Right lobe of liver (tissue), 4 donors: ENCODE data around the gene MMS19.

ENCODE experiments used
- CTCF ChIP-seq, 4 donors: fragments of 200-600 bp in 3 of 4; fragments of 450-650 bp in 1 of 4; IDR thresholded peaks; one replicate each; pipeline versions ENCODE4 v1.5.1 to v1.8.0; 2016 to 2022; ENCODE audit warnings: antibody characterized with exemption in 4 of 4, mild to moderate bottlenecking in 2 of 4
- POLR2A ChIP-seq: fragments of 450-650 bp; IDR thresholded peaks from one replicate; pipeline ENCODE4 v1.6.1; 2017; ENCODE audit warnings: antibody characterized with exemption, mild to moderate bottlenecking
- donor health status: DM: no; HTN: no; CAD: no.
- donor health status: DM: no; HTN: no; CAD: no.
- donor health status: DM: no; HTN: yes; CAD: no.

- no peak for TF ChIP-seq CTCF (IDR thresholded peaks at IDR 0.05)
- TF ChIP-seq POLR2A = no peak
Observed at GRCh38 chr10:97500297-97500575, 2.0 kb upstream of the MMS19 start.
